BLaER1 treated with 17β-estradiol and CSF1 and Interleukin-3, amounts not matched to agents 10 nM and 100 nM (cell line): Measurements from ENCODE around the gene TPM1.

Experiments
- H3K27ac ChIP-seq, 11 experiments: shearing (Covaris generic); formaldehyde crosslinking; 2 replicates each; pipeline ENCODE4 v1.8.1; 2022
- H3K27me3 ChIP-seq, 11 experiments: shearing (Covaris generic); formaldehyde crosslinking; 2 replicates each; pipeline ENCODE4 v1.8.1; 2022
- H3K36me3 ChIP-seq, 11 experiments: shearing (Covaris generic); formaldehyde crosslinking; 2 replicates each; pipeline ENCODE4 v1.8.1; 2022
- H3K4me1 ChIP-seq, 10 experiments: shearing (Covaris generic); formaldehyde crosslinking; 2 replicates each; pipeline ENCODE4 v1.8.1; 2022
- H3K4me2 ChIP-seq, 11 experiments: shearing (Covaris generic); formaldehyde crosslinking; 2 replicates each; pipeline ENCODE4 v1.8.1; 2022
- H3K4me3 ChIP-seq, 10 experiments: shearing (Covaris generic); formaldehyde crosslinking; 2 replicates each; pipeline ENCODE4 v1.8.1; 2022
- H3K9ac ChIP-seq, 11 experiments: shearing (Covaris generic); formaldehyde crosslinking; 2 replicates each; pipeline ENCODE4 v1.8.1; 2022
- H3K9me3 ChIP-seq, 11 experiments: shearing (Covaris generic); formaldehyde crosslinking; replicated peaks in 1 of 11; 2 replicates each; pipeline ENCODE4 v1.8.1; 2022
- H4K20me1 ChIP-seq, 11 experiments: shearing (Covaris generic); formaldehyde crosslinking; 2 replicates each; pipeline ENCODE4 v1.8.1; 2022
- Cebpa-rat ChIP-seq, 11 experiments: shearing (Covaris generic); IDR thresholded peaks; 2 replicates each; pipeline ENCODE4 v1.8.1; 2022

The TPM1 gene

GRCh38 chr15:63043335-63044076 is 959 bp downstream of the TPM1 start:
- H3K4me3 ChIP-seq = peak overlapping the region in 4 of 10 experiments; percentile 27 to 35 (median 30); a peak in 5 of 20 replicates
- H3K4me2 ChIP-seq = peak overlapping the region in 8 of 11 experiments; percentile 20 to 81 (median 44); a peak in 11 of 22 replicates

GRCh38 chr15:63044077-63044644 is 1.6 kb downstream of the TPM1 start:
- TF ChIP-seq Cebpa-rat (IDR thresholded peaks at IDR 0.05) = no peak
- Histone ChIP-seq H3K27ac (no peak overlapping the region), H3K9ac (no peak overlapping the region), H4K20me1 (peaks cover 0 to 19% (median 0%) of the 10 kb centered on the region in 11 experiments; a peak in 5 of 22 replicates), H3K4me1 (peaks cover 5 to 18% (median 11%) of the 10 kb centered on the region in 10 experiments; a peak in 18 of 20 replicates), H3K9me3 (peaks cover 0 to 12% (median 0%) of the 10 kb centered on the region in 11 experiments; a peak in 6 of 22 replicates), H3K4me2 (no peak overlapping the region; a peak in 2 of 22 replicates), H3K27me3 (peaks cover 75 to 90% (median 84%) of the 10 kb centered on the region in 11 experiments), H3K36me3 (no peaks in the 10 kb centered on the region), H3K4me3 (no peak overlapping the region)

More at GRCh38 chr15:63043335-63044076, 959 bp downstream of the TPM1 start:
- peaks cover 0 to 15% (median 6%) of the 10 kb centered on the region in 10 experiments; a peak in 9 of 20 replicates for H3K4me1 ChIP-seq
- peaks cover 0 to 17% (median 0%) of the 10 kb centered on the region in 11 experiments; a peak in 5 of 22 replicates for H4K20me1 ChIP-seq
- H3K9me3 ChIP-seq = peaks cover 0 to 12% (median 0%) of the 10 kb centered on the region in 11 experiments; a peak in 6 of 22 replicates
- peaks cover 75 to 91% (median 84%) of the 10 kb centered on the region in 11 experiments for H3K27me3 ChIP-seq
- H3K27ac ChIP-seq = no peak overlapping the region
- H3K9ac ChIP-seq = no peak overlapping the region
- no peaks in the 10 kb centered on the region for H3K36me3 ChIP-seq
- TF ChIP-seq Cebpa-rat (IDR thresholded peaks at IDR 0.05) = no peak

- peaks cover 0 to 25% (median 0%) of the 10 kb centered on the region in 11 experiments; a peak in 7 of 22 replicates for H4K20me1 ChIP-seq
- H3K9ac ChIP-seq = no peak overlapping the region
- H3K9me3 ChIP-seq = peaks cover 0 to 12% (median 0%) of the 10 kb centered on the region in 11 experiments; a peak in 5 of 22 replicates
- no peak overlapping the region for H3K4me2 ChIP-seq
- H3K27ac ChIP-seq = no peak overlapping the region
- H3K4me3 ChIP-seq = no peak overlapping the region
- H3K27me3 ChIP-seq = peaks cover 75 to 91% (median 81%) of the 10 kb centered on the region in 11 experiments
- H3K36me3 ChIP-seq = no peaks in the 10 kb centered on the region
- H3K4me1 ChIP-seq = peaks cover 10 to 25% (median 18%) of the 10 kb centered on the region in 10 experiments; a peak in 19 of 20 replicates
- no peak for TF ChIP-seq Cebpa-rat (IDR thresholded peaks at IDR 0.05)
Measured at GRCh38 chr15:63044645-63045464, 2.3 kb downstream of the TPM1 start.

GRCh38 chr15:63045465-63045840 is 2.9 kb downstream of the TPM1 start:
- Histone ChIP-seq H3K4me2 (no peak overlapping the region), H3K4me3 (no peak overlapping the region), H3K36me3 (no peaks in the 10 kb centered on the region), H3K9ac (no peak overlapping the region), H4K20me1 (peaks cover 0 to 28% (median 0%) of the 10 kb centered on the region in 11 experiments; a peak in 7 of 22 replicates), H3K27me3 (peaks cover 73 to 89% (median 75%) of the 10 kb centered on the region in 11 experiments), H3K9me3 (peaks cover 0 to 12% (median 0%) of the 10 kb centered on the region in 11 experiments; a peak in 5 of 22 replicates), H3K27ac (no peak overlapping the region), H3K4me1 (peaks cover 10 to 29% (median 19%) of the 10 kb centered on the region in 10 experiments; a peak in 19 of 20 replicates)
- TF ChIP-seq Cebpa-rat (IDR thresholded peaks at IDR 0.05) = no peak

GRCh38 chr15:63045879-63046278 is 3.3 kb downstream of the TPM1 start:
- H3K27ac ChIP-seq = no peak overlapping the region
- peaks cover 0 to 28% (median 0%) of the 10 kb centered on the region in 11 experiments; a peak in 7 of 22 replicates for H4K20me1 ChIP-seq
- TF ChIP-seq Cebpa-rat (IDR thresholded peaks at IDR 0.05) = no peak
- H3K9me3 ChIP-seq = peaks cover 0 to 12% (median 0%) of the 10 kb centered on the region in 11 experiments; a peak in 5 of 22 replicates
- H3K4me3 ChIP-seq = no peak overlapping the region
- H3K9ac ChIP-seq = no peak overlapping the region
- H3K4me1 ChIP-seq = peaks cover 10 to 29% (median 19%) of the 10 kb centered on the region in 10 experiments; a peak in 19 of 20 replicates
- H3K36me3 ChIP-seq = no peaks in the 10 kb centered on the region
- H3K27me3 ChIP-seq = peaks cover 69 to 85% (median 71%) of the 10 kb centered on the region in 11 experiments
- no peak overlapping the region for H3K4me2 ChIP-seq

- H3K4me1 ChIP-seq = peaks cover 10 to 29% (median 19%) of the 10 kb centered on the region in 10 experiments; a peak in 19 of 20 replicates
- peaks cover 0 to 22% (median 0%) of the 10 kb centered on the region in 11 experiments; a peak in 6 of 22 replicates for H4K20me1 ChIP-seq
- no peaks in the 10 kb centered on the region for H3K36me3 ChIP-seq
- H3K9ac ChIP-seq = no peak overlapping the region
- peak overlapping the region; percentile 78 to 99 (median 95) for H3K4me2 ChIP-seq
- no peak overlapping the region for H3K27ac ChIP-seq
- H3K4me3 ChIP-seq = peak overlapping the region in 7 of 10 experiments; percentile 72 to 82 (median 79); a peak in 8 of 20 replicates
- H3K9me3 ChIP-seq = peaks cover 0 to 11% (median 0%) of the 10 kb centered on the region in 11 experiments; a peak in 5 of 22 replicates
- TF ChIP-seq Cebpa-rat (IDR thresholded peaks at IDR 0.05) = no peak
- H3K27me3 ChIP-seq = peaks cover 57 to 72% (median 58%) of the 10 kb centered on the region in 11 experiments
Measured at GRCh38 chr15:63046917-63047760, 4.6 kb downstream of the TPM1 start.

- H3K4me3 ChIP-seq = peak overlapping the region; percentile 72 to 94 (median 80)
- H3K9ac ChIP-seq = peak overlapping the region; percentile 63 to 83 (median 75)
- peak overlapping the region; percentile 45 to 76 (median 60); a peak in 18 of 22 replicates for H3K27ac ChIP-seq
- peak overlapping the region; percentile 78 to 99 (median 95) for H3K4me2 ChIP-seq
- peaks cover 0 to 19% (median 0%) of the 10 kb centered on the region in 11 experiments; a peak in 5 of 22 replicates for H4K20me1 ChIP-seq
- peaks cover 0 to 5% (median 0%) of the 10 kb centered on the region in 11 experiments; a peak in 5 of 22 replicates for H3K9me3 ChIP-seq
- peaks cover 10 to 29% (median 19%) of the 10 kb centered on the region in 10 experiments; a peak in 19 of 20 replicates for H3K4me1 ChIP-seq
- H3K27me3 ChIP-seq = peaks cover 50 to 66% (median 52%) of the 10 kb centered on the region in 11 experiments
- H3K36me3 ChIP-seq = no peaks in the 10 kb centered on the region
- no peak for TF ChIP-seq Cebpa-rat (IDR thresholded peaks at IDR 0.05)
Measured at GRCh38 chr15:63047792-63048114, 5.2 kb downstream of the TPM1 start.
